SU-DHL-6 (cell line): ENCODE data around the gene BMP4.

Experiments
- EZH2phosphoT487 ChIP-seq: fragments of 200-600 bp; sonication (generic), shearing (Covaris generic); conservative IDR thresholded peaks from 2 replicates; pipeline ENCODE4 v1.6.1; 2018; ENCODE audit warnings: mild to moderate bottlenecking, antibody characterized with exemption, low read length, moderate library complexity, mixed read lengths
- TF ChIP-seq, protein P1 (sequence below): fragments of 200-600 bp; sonication (generic); IDR thresholded peaks from one replicate; pipeline ENCODE4 v1.5.1; 2017; ENCODE audit warnings: antibody characterized with exemption, mild to moderate bottlenecking, low read length, moderate library complexity; ENCODE audit not compliant: insufficient read depth, poor library complexity, severe bottlenecking

DNA sequence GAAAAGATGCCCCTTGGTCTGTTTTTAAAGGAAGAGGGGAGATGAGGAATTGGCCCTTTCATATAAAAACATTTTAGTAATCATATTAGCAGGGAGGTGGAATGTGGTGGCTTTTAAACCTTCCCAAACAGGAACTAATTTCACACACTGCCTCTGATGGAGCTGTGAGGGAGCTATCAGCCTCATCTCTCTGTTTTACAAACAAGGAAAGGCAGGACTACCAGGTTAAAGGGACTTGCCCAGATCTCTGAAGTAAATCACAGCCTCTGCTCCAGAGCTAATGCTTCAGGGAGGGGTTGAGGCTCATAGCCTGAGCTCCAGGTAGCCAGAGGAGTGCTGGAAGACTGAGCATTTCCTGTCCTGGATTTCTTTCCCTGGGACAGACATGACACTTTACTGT is 1.1 kb upstream of the BMP4 start:
- TF ChIP-seq, protein P1, sequence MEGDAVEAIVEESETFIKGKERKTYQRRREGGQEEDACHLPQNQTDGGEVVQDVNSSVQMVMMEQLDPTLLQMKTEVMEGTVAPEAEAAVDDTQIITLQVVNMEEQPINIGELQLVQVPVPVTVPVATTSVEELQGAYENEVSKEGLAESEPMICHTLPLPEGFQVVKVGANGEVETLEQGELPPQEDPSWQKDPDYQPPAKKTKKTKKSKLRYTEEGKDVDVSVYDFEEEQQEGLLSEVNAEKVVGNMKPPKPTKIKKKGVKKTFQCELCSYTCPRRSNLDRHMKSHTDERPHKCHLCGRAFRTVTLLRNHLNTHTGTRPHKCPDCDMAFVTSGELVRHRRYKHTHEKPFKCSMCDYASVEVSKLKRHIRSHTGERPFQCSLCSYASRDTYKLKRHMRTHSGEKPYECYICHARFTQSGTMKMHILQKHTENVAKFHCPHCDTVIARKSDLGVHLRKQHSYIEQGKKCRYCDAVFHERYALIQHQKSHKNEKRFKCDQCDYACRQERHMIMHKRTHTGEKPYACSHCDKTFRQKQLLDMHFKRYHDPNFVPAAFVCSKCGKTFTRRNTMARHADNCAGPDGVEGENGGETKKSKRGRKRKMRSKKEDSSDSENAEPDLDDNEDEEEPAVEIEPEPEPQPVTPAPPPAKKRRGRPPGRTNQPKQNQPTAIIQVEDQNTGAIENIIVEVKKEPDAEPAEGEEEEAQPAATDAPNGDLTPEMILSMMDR = no peak
- TF ChIP-seq EZH2phosphoT487 = no peak
